H1 (cell line): ENCODE results near the gene ZNF277. TPM values are rescaled to one million over a fixed set of nuclear protein-coding genes. Genes with fewer than 3 reads are reported as not detected.

ENCODE experiments used
- CTCF ChIA-PET: fragments of 300-600 bp; sonication (Branson Sonifier 250); formaldehyde crosslinking; loops from one replicate; lab custom pipeline; 2021; ENCODE audit not compliant: partially characterized antibody; lab: Charles Lee
- POLR2A ChIA-PET: fragments of 300-600 bp; sonication (Branson Sonifier 250); formaldehyde crosslinking; loops from one replicate; lab custom pipeline; 2021; ENCODE audit warnings: inconsistent platforms; ENCODE audit not compliant: partially characterized antibody; lab: Charles Lee
- DNase-seq, 2 experiments: peaks; one replicate each; pipeline versions ENCODE4 v3.0.0 to v3.0.0-alpha.2; 2010 to 2022; ENCODE audit warnings: low spot score in 2 of 2, low read depth in 1 of 2, mixed read lengths in 1 of 2
- FAIRE-seq: peaks from 2 replicates; lab custom pipeline; 2011; peaks lifted over from hg19 to GRCh38; lab: Jason Lieb, UNC
- H2AFZ ChIP-seq: 2 replicates; pipeline ENCODE4 v1.8.1; 2012; ENCODE audit warnings: low read length, inconsistent platforms
- H2AK5ac ChIP-seq: 2 replicates; pipeline ENCODE4 v1.6.1; 2013; ENCODE audit warnings: low read depth, low read length
- H2BK120ac ChIP-seq: replicated peaks from 2 replicates; pipeline ENCODE3; 2013; ENCODE audit warnings: low read depth, low read length, inconsistent platforms
- H2BK12ac ChIP-seq: 2 replicates; pipeline ENCODE4 v1.6.1; 2013; ENCODE audit warnings: low read depth, low read length
- H2BK15ac ChIP-seq: 2 replicates; pipeline ENCODE4 v1.6.1; 2013; ENCODE audit warnings: low read length
- H2BK20ac ChIP-seq: 2 replicates; pipeline ENCODE4 v1.6.1; 2013; ENCODE audit warnings: low read length
- H2BK5ac ChIP-seq: 2 replicates; pipeline ENCODE4 v1.6.1; 2013; ENCODE audit warnings: low read depth, low read length
- H3K14ac ChIP-seq: 2 replicates; pipeline ENCODE4 v1.6.1; 2013; ENCODE audit warnings: inconsistent platforms; ENCODE audit not compliant: insufficient read length
- H3K18ac ChIP-seq: 2 replicates; pipeline ENCODE4 v1.6.1; 2013; ENCODE audit warnings: low read length; ENCODE audit errors: extremely low read depth
- H3K23ac ChIP-seq: 2 replicates; pipeline ENCODE4 v1.6.1; 2013; ENCODE audit warnings: inconsistent platforms; ENCODE audit not compliant: insufficient read length
- H3K23me2 ChIP-seq: 2 replicates; pipeline ENCODE4 v1.6.1; 2013; ENCODE audit warnings: low read depth, low read length
- H3K27ac ChIP-seq: 2 replicates; pipeline ENCODE4 v1.6.1; 2011; ENCODE audit warnings: low read depth, low read length, inconsistent platforms
- H3K27me3 ChIP-seq, 4 experiments: replicated peaks in 1 of 4; 1 replicate in 1 of 4; 2 replicates in 3 of 4; pipeline versions ENCODE4 v1.6.1 to v1.8.1; 2011 to 2013; ENCODE audit warnings: low read length in 3 of 4, mild to moderate bottlenecking in 3 of 4, inconsistent platforms in 2 of 4, mixed read lengths in 2 of 4, moderate library complexity in 1 of 4; ENCODE audit not compliant: control insufficient read depth in 3 of 4, insufficient read depth in 3 of 4; ENCODE audit errors: extremely low read depth in 1 of 4
- H3K36me3 ChIP-seq, 4 experiments: 2 replicates each; pipeline versions ENCODE4 v1.6.1 to v1.8.1; 2011 to 2013; ENCODE audit warnings: mild to moderate bottlenecking in 4 of 4, low read length in 3 of 4, moderate library complexity in 2 of 4, control low read depth in 1 of 4, inconsistent platforms in 1 of 4; ENCODE audit not compliant: insufficient read depth in 4 of 4, control insufficient read depth in 2 of 4
- H3K4ac ChIP-seq: replicated peaks from 2 replicates; pipeline ENCODE3; 2013; ENCODE audit warnings: low read length, low read depth, mixed read lengths, inconsistent platforms; ENCODE audit not compliant: insufficient read length
- H3K4me1 ChIP-seq, 4 experiments: replicated peaks in 1 of 4; 1 replicate in 1 of 4; 2 replicates in 3 of 4; pipeline versions ENCODE4 v1.6.1 to v1.8.1; 2011 to 2013; ENCODE audit warnings: low read length in 3 of 4, inconsistent platforms in 2 of 4, mixed read lengths in 1 of 4; ENCODE audit not compliant: insufficient read depth in 4 of 4, control insufficient read depth in 3 of 4
- H3K4me2 ChIP-seq, 2 experiments: 2 replicates each; pipeline versions ENCODE4 v1.6.1 to v1.8.1; 2011 to 2013; ENCODE audit warnings: low read depth in 2 of 2, low read length in 2 of 2, control low read depth in 1 of 2, inconsistent platforms in 1 of 2, mild to moderate bottlenecking in 1 of 2; ENCODE audit not compliant: insufficient read depth in 1 of 2
- H3K4me3 ChIP-seq, 4 experiments: fragments of 200-600, 300-600 bp in 1 of 4; sonication (generic), shearing (Covaris generic), sonication (Bioruptor Twin) in 1 of 4; 2 replicates each; pipeline versions ENCODE4 v1.5.1 to v1.8.1; 2011 to 2016; ENCODE audit warnings: low read length in 4 of 4, low read depth in 3 of 4, control low read depth in 2 of 4, inconsistent platforms in 2 of 4, mild to moderate bottlenecking in 2 of 4, mixed read lengths in 1 of 4, moderate library complexity in 1 of 4; ENCODE audit not compliant: insufficient read depth in 2 of 4; ENCODE audit errors: extremely low read depth in 1 of 4
- H3K56ac ChIP-seq: replicated peaks from 2 replicates; pipeline ENCODE3; 2013; ENCODE audit warnings: low read depth, mild to moderate bottlenecking, mixed read lengths, low read length, inconsistent platforms; ENCODE audit not compliant: insufficient read length
- H3K79me1 ChIP-seq: 2 replicates; pipeline ENCODE4 v1.6.1; 2013; ENCODE audit warnings: low read depth, low read length, control low read depth
- H3K79me2 ChIP-seq, 2 experiments: 2 replicates each; pipeline versions ENCODE4 v1.6.1 to v1.8.1; 2012 to 2013; ENCODE audit warnings: low read length in 2 of 2, mild to moderate bottlenecking in 2 of 2, inconsistent platforms in 1 of 2; ENCODE audit not compliant: insufficient read depth in 2 of 2, control insufficient read depth in 1 of 2
- H3K9ac ChIP-seq, 4 experiments: replicated peaks in 1 of 4; 1 replicate in 1 of 4; 2 replicates in 3 of 4; pipeline versions ENCODE4 v1.6.1 to v1.8.1; 2011 to 2013; ENCODE audit warnings: low read depth in 3 of 4, low read length in 3 of 4, control low read depth in 2 of 4, mild to moderate bottlenecking in 2 of 4, moderate library complexity in 2 of 4, inconsistent platforms in 1 of 4; ENCODE audit errors: extremely low read depth in 1 of 4
- H3K9me3 ChIP-seq, 2 experiments: 2 replicates each; pipeline versions ENCODE4 v1.6.1 to v1.8.1; 2012 to 2013; ENCODE audit warnings: mild to moderate bottlenecking in 2 of 2, moderate library complexity in 2 of 2, control low read depth in 1 of 2, inconsistent platforms in 1 of 2, low read depth in 1 of 2, low read length in 1 of 2, mixed read lengths in 1 of 2; ENCODE audit not compliant: insufficient read depth in 2 of 2
- H4K20me1 ChIP-seq, 2 experiments: replicated peaks in 1 of 2; 2 replicates each; pipeline versions ENCODE3 to v1.8.1; 2011 to 2013; ENCODE audit warnings: inconsistent platforms in 2 of 2, low read length in 2 of 2, mild to moderate bottlenecking in 1 of 2; ENCODE audit not compliant: insufficient read depth in 2 of 2, control insufficient read depth in 1 of 2
- H4K5ac ChIP-seq: 2 replicates; pipeline ENCODE4 v1.6.1; 2013; ENCODE audit warnings: low read length, low read depth, mixed read lengths, inconsistent platforms; ENCODE audit not compliant: insufficient read length
- H4K8ac ChIP-seq: 2 replicates; pipeline ENCODE4 v1.8.0; 2013; ENCODE audit warnings: mild to moderate bottlenecking, moderate library complexity, low read length, inconsistent platforms; ENCODE audit not compliant: insufficient read depth; ENCODE audit errors: extremely low read depth
- H4K91ac ChIP-seq: replicated peaks from 2 replicates; pipeline ENCODE3; 2013; ENCODE audit warnings: low read length, mixed read lengths, inconsistent platforms; ENCODE audit not compliant: insufficient read length
- BRCA1 ChIP-seq: IDR thresholded peaks from 2 replicates; pipeline ENCODE4 v1.6.1; 2012; ENCODE audit warnings: low read depth, low read length, improper control_type of control experiment
- CEBPB ChIP-seq: IDR thresholded peaks from 2 replicates; pipeline ENCODE4 v1.6.1; 2012; ENCODE audit warnings: low read depth, low read length
- CREB1 ChIP-seq: IDR thresholded peaks from 2 replicates; pipeline ENCODE4 v1.6.1; 2012; ENCODE audit warnings: inconsistent platforms
- CTBP2 ChIP-seq: IDR thresholded peaks from 2 replicates; pipeline ENCODE4 v1.7.0; 2011; ENCODE audit warnings: borderline replicate concordance, mild to moderate bottlenecking, moderate library complexity, mixed read lengths, low read length; ENCODE audit not compliant: insufficient read depth, insufficient read length
- HDAC6 ChIP-seq: IDR thresholded peaks from one replicate; pipeline ENCODE4 v1.7.1; 2012; ENCODE audit warnings: low read depth, mild to moderate bottlenecking, inconsistent platforms, low read length, moderate library complexity
- JUN ChIP-seq: IDR thresholded peaks from 2 replicates; pipeline ENCODE4 v1.6.1; 2011; ENCODE audit warnings: low read depth, mild to moderate bottlenecking, improper control_type of control experiment, low read length
- KDM1A ChIP-seq: fragments of 200-600, 300-600 bp; sonication (generic); IDR thresholded peaks from 2 replicates; pipeline ENCODE4 v1.7.1; 2016; ENCODE audit warnings: mild to moderate bottlenecking, low read length, borderline replicate concordance
- NANOG ChIP-seq: IDR thresholded peaks from 2 replicates; pipeline ENCODE4 v1.6.1; 2011; ENCODE audit warnings: low read length, low read depth, mild to moderate bottlenecking, inconsistent platforms; ENCODE audit not compliant: insufficient read depth, poor library complexity, severe bottlenecking
- NRF1 ChIP-seq: IDR thresholded peaks from 2 replicates; pipeline ENCODE4 v1.6.1; 2011; ENCODE audit warnings: mild to moderate bottlenecking, low read depth, low read length, improper control_type of control experiment
- PHF8 ChIP-seq: fragments of 200-600 bp; sonication (generic); conservative IDR thresholded peaks from 2 replicates; pipeline ENCODE4 v1.7.1; 2012; ENCODE audit warnings: low read depth, mild to moderate bottlenecking, inconsistent platforms, low read length, moderate library complexity
- SAP30 ChIP-seq: fragments of 300-600 bp; sonication (generic); IDR thresholded peaks from 2 replicates; pipeline ENCODE4 v1.7.1; 2012; ENCODE audit warnings: low read length, moderate library complexity, mild to moderate bottlenecking, inconsistent platforms; ENCODE audit not compliant: insufficient read depth, insufficient replicate concordance
- SP2 ChIP-seq: IDR thresholded peaks from 2 replicates; pipeline ENCODE4 v1.6.1; 2012; ENCODE audit warnings: mild to moderate bottlenecking, low read length, inconsistent platforms
- USF2 ChIP-seq: IDR thresholded peaks from 2 replicates; pipeline ENCODE4 v1.6.1; 2011; ENCODE audit warnings: low read length, improper control_type of control experiment
- WGBS, 2 experiments: shearing (Covaris generic) in 1 of 2; methylation state at CpG; one replicate each; pipeline versions ENCODE4 v1.1.6 to v1.1.7; 2013 to 2015; ENCODE audit warnings: low lambda C conversion rate in 2 of 2, mixed read lengths in 2 of 2, inconsistent platforms in 1 of 2, low coverage in 1 of 2, missing lambda C conversion rate in 1 of 2; ENCODE audit not compliant: insufficient replicate concordance in 2 of 2, insufficient coverage in 1 of 2, insufficient read length in 1 of 2; ENCODE audit errors: extremely low coverage in 1 of 2, missing lambda C conversion rate in 1 of 2; 5-methylcytosine and 5-hydroxymethylcytosine counted together
- polyA plus RNA-seq, 7 experiments: library from polyadenylated mRNA; depleted of rRNA in 3 of 7; stranded (reverse) in 5 of 7; unstranded in 2 of 7; fragments of >200 nt in 5 of 7; fragments of 200-250 nt in 2 of 7; gene quantifications; 1 replicate in 5 of 7; 2 replicates in 1 of 7; 4 replicates in 1 of 7; pipeline versions ENCODE4 v1.2.1 to v1.2.3, GENCODE V29; 2011 to 2013; ENCODE audit warnings: missing spikeins in 2 of 7, mixed read lengths in 2 of 7
- total RNA-seq: library from RNA; stranded (reverse); fragmentation: NEBNext Ultra II Directional; extraction: Animal tissue kit (Norgen Biotek cat#: 25700); gene quantifications from 2 replicates; pipeline ENCODE4 v1.2.1, GENCODE V29; 2021

Gene ZNF277
- total and polyA plus RNA-seq, 2 of the 8 experiments (the other 6 are each of a cell fraction or from before 2014, with no cell fraction given) = 5.1 to 21.7 TPM

GRCh38 chr7:112300072-112300471 lies 93.6 kb downstream of the ZNF277 start:
- H3K27me3 ChIP-seq = no peaks in the 10 kb centered on the region
- no peaks in the 10 kb centered on the region for H3K23me2 ChIP-seq
- no peak overlapping the region for H3K4me3 ChIP-seq
- H3K27ac ChIP-seq = no peak overlapping the region
- POLR2A ChIA-PET = no interaction called here
- H2BK5ac ChIP-seq = no peak overlapping the region
- H3K4me2 ChIP-seq = no peak overlapping the region
- H2BK120ac ChIP-seq = no peak overlapping the region
- no peak overlapping the region for H3K23ac ChIP-seq
- no peak overlapping the region for H3K56ac ChIP-seq
- FAIRE-seq (no peak), DNase-seq (no peak)
- H3K36me3 ChIP-seq = peaks cover 0 to 2% (median under 1%) of the 10 kb centered on the region in 4 experiments; a peak in 1 of 8 replicates
- no peak overlapping the region for H2AFZ ChIP-seq
- no peak overlapping the region for H2BK12ac ChIP-seq
- no peaks in the 10 kb centered on the region for H3K79me2 ChIP-seq
- CTCF ChIA-PET = interaction anchor here (0.7 to 1.5 kb wide), 3 partner anchors 19 to 135 kb away, joined by 3 to 4 read pairs (median 3); no protein-coding TSS in a partner anchor
- 91% methylated on average over 2 of the region's 2 CpGs; no CpG with 5 or more reads in 1 of the 2 experiments for WGBS, 2 experiments
- H4K5ac ChIP-seq = no peak overlapping the region
- H3K9ac ChIP-seq = no peak overlapping the region
- H3K14ac ChIP-seq = no peak overlapping the region
- H2AK5ac ChIP-seq = no peak overlapping the region
- H3K4ac ChIP-seq = no peak overlapping the region
- no peaks in the 10 kb centered on the region for H3K4me1 ChIP-seq
- no peaks in the 10 kb centered on the region for H3K79me1 ChIP-seq
- H3K9me3 ChIP-seq = no peaks in the 10 kb centered on the region
- no peak overlapping the region for H4K91ac ChIP-seq
- no peak overlapping the region for H2BK20ac ChIP-seq
- no peak overlapping the region for H4K8ac ChIP-seq
- H2BK15ac ChIP-seq = no peak overlapping the region
- no peak overlapping the region for H3K18ac ChIP-seq
- no peaks in the 10 kb centered on the region for H4K20me1 ChIP-seq
- TF ChIP-seq CEBPB (no peak), KDM1A (no peak), CTBP2 (no peak), CREB1 (no peak), JUN (no peak), NRF1 (no peak), HDAC6 (no peak), PHF8 (no peak), BRCA1 (no peak), USF2 (no peak), SP2 (no peak), NANOG (no peak), SAP30 (no peak)
